HG02759 (cell line): ENCODE results near the gene CYP4A11.
"Not testable (repeated sequence)": the region's sequence is repeated elsewhere in the genome, so short reads cannot be mapped to it uniquely, and the experiment has no call there.

Source experiments
- ATAC-seq: cut with Tn5 transposase; IDR thresholded peaks from one replicate; pipeline ENCODE4 v1.9.1; 2021; ENCODE audit warnings: mild to moderate bottlenecking, moderate library complexity; ENCODE audit not compliant: unreplicated experiment

The CYP4A11 gene, protein sequence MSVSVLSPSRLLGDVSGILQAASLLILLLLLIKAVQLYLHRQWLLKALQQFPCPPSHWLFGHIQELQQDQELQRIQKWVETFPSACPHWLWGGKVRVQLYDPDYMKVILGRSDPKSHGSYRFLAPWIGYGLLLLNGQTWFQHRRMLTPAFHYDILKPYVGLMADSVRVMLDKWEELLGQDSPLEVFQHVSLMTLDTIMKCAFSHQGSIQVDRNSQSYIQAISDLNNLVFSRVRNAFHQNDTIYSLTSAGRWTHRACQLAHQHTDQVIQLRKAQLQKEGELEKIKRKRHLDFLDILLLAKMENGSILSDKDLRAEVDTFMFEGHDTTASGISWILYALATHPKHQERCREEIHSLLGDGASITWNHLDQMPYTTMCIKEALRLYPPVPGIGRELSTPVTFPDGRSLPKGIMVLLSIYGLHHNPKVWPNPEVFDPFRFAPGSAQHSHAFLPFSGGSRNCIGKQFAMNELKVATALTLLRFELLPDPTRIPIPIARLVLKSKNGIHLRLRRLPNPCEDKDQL

DNA sequence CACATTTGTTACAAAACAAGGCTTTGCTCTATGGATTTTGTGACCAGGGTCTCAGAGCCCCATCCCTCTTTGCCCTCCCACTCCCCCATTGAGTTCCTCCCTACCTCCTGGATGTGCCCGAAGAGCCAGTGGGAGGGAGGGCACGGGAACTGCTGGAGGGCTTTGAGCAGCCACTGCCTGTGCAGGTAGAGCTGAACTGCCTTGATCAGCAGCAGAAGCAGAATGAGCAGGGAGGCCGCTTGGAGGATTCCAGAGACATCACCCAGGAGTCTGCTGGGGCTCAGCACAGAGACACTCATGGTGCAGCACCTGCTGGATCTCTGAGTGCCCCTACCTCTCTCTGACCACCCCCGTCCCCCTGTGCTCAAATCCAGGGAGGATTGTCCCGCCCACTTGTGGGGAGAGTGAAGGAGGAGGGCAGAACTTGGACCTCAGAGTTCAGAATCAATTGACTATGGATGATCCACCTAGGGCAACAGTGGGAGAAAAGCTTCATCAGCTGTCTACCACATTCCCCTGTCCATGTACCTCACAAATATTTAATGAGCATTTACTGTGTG is at the start of gene CYP4A11:
TSS of gene CYP4A11 (minus strand) at position 342 of the 560 bp plus-strand sequence. CDS start at position 299, 43 bp downstream.
- no peak for ATAC-seq

- not testable (repeated sequence) for ATAC-seq
These were observed 49.3 kb upstream of the CYP4A11 start for GRCh38 chr1:46990541-46990940.

DNA sequence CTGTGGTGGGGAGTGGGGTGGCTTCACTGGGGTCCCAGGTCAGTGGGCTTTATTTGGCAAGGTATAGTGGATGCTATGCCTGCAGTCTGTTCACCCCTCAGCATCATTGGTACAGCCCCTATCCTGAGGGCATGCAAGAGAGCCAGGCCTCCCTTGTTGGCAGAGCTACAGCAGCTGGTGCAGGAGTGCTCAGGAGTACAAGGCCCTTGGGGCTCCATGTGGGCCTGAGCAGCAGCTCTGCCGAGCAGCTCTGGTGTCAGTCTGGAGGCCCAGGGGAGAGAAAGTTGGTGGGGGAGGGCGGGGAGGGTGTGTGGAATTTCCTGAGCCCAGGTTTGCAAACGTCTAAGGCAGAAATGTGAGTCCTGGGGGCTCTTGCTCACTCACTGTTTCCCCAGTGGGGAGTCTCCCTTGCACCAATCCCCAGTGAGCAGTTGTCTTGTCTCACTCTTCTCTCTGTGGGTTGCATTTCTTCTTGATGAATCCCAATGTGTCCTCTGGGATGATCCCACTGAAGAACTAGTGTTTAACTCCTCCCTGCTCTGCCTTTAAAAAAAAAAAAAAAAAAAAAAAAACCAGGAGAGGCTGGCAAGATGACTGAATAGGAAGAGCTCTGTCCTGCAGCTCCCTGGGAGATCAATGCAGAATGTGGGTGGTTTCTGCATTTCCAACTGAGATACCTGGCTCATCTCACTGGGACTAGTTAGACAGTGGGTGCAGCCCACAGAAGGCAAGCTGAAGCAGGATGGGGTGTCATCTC is 42.7 kb upstream of the CYP4A11 start:
- ATAC-seq, result no peak

DNA sequence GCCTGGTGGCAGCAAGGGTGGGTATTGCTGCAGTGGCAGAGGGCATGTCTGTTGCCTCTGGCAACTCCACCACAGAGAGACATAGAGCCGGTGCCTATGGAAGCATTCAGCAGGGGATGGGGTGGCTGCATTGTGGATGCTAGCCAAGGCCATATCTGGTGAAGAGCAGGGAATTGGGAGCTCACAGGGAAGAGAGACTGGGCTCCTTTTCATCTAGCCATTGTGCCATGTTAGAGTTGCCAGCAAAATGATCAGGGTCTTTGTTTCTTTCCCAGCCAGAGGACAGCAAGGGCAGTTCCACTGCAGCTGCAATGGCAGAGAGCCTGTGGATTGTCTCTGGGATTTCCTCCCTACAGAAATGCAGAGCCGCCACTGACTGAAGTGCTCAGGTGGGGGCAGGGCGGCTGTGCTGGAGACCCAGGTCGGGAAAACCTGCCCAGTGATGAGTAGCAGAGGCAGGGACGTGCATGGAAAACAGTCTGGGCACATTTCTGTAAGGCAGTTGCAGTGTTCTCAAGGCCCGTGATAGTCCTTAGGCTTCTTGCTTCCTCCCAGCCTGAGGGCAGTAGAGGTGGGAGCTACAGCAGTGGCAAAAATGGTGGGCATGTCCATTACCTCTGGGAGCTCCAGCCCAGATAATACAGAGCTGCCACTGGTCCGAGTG is 42.0 kb upstream of the CYP4A11 start:
- ATAC-seq, result no peak

DNA sequence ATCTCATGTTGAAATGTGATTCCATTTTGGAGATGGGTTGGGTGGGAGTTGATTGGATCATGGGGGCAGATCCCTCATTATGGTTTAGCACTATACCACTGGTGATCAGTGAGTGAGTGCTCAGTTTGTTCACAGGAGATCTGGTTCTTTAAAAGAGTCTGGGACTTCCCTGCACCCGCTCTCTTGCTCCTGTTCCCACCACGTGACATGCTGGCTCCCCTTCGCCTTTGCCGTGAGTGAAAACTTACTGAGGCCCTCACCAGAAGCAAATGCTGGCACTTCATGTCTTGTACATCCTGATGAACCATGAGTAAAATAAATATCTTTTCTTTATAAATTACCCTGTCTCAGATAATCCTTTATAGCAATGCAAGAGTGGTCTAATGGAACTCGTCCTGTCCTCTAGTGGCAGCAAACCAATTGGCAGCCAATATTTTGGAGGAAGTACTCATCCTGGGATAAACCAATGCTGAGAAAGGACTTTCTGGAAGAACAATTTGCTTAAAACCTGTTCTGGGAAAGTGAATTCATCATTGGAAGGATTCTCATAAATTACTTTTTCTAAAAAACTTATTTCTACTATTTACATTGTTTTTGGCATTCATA is 27.8 kb upstream of the CYP4A11 start:
- no peak for ATAC-seq

- ATAC-seq, result not testable (repeated sequence)
These were observed 21.0 kb upstream of the CYP4A11 start for GRCh38 chr1:46962272-46962671.

DNA sequence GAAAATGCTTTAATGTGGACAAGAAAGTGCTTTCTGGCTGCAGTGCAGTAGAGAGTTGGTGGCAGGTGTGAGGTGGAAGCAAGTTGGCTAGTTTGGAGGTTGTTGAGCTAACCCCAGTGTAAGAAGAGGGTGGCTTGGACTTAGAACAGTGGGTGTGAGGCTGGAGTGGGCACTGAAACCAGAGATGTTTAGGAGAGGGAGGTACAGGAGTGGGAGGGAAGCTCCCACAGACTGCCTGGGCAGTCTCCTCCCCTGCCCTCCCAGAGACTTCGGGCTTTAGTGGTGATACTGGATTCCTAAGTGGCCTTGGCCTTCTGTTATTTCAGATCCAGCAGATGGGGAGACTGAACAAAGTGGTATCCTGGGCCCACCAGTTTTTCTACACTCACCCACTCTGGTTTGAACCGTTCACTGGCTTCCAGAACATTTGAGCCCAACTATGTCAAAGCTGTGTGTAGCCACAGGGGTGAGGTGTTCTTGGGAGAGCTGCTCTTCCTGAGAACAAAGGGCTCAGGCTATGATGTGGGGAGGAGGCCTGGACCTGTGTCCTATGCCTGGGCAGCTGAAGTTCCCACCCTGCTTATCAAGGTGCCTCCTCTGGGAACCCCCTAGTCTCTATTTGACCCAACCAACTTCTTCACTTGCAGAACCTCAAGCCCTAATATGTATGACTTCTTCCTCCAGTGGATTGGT is 19.9 kb upstream of the CYP4A11 start:
- ATAC-seq, result no peak

GRCh38 chr1:46960250-46960649 is 19.0 kb upstream of the CYP4A11 start:
- ATAC-seq, result no peak

DNA sequence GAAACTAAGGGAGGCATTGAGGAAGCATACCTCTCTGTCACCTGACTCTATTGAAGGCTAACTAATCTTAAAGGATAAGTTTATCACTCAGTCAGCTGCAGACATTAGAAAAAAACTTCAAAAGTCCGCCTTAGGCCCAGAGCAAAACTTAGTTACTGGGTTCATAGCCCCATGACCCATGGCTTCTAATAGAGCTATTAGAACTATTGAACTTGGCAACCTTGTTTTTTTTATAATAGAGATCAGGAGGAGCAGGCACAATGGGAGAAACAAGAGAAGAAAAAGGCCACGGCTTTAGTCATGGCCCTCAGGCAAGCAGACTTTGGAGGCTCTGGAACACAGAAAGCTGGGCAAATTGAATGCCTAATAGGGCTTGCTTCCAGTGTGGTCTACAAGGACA is 13.8 kb upstream of the CYP4A11 start:
- ATAC-seq, result not testable (repeated sequence)

DNA sequence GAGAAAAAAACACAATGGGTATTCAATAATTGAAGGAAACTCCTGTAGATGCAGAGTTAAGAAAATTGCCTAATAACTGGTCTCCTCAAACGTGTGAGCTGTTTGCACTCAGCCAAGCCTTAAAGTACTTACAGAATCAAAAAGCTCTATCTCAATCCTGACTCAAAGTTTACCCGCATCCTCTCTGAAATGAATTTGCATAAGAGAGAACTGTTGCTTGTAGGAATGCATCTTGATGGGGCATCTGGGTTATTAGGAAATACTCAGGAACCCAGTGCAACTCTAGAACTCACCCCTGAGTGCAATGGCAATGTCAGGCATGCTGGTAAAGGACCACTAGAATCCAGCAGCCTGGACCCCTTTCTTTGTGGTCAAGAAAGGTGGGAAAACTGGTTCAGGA is 12.6 kb upstream of the CYP4A11 start:
- not testable (repeated sequence) for ATAC-seq

DNA sequence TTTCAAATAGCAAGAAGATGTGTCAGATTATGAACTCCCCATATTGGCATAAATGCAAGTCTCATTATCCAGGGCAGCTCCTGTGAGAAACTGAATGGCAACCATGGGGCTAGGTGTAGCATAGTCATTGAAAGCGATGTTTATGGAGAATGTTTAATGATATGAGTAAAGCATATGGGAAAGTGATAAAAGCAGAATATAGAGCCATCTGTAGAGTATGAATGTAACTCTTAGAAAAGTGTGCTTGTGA is 8.1 kb upstream of the CYP4A11 start:
- not testable (repeated sequence) for ATAC-seq

DNA sequence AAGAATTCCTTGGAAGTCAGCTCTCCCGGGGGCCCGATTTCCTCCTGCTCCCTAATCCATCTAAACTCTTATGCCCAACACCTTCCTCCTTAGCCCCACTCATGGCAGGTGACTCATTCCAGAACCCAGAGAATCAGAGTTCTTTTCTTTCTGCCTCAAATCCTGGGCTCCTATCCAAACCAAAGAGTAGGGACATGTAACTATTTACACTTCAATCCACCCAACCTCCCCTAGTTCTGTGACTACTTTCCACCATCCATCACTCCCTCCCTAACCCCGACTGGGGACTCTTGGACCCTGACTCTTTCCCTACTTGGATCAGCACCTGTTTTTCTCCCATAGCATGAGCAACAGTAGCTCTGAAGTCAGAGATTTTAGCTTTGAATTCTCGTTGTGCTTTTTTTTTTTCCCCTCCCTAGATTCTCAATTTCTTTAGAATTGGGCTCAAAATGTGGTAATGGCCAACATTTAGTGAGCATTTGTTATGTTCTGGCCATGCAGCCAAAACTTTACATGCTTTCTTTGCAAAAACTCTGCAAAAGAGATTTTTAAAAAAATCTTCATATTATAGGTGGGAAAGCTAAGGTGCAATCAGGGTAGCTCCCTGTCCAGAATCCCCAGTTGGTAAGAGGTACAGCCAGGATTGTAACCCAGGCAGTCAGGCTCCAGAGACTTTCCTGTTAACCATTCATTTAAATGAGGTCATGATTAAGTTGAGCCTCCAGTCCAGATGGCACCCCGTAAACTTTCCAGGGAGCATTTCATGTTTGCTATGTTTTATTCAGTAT is 7.5 kb upstream of the CYP4A11 start:
- no peak for ATAC-seq

DNA sequence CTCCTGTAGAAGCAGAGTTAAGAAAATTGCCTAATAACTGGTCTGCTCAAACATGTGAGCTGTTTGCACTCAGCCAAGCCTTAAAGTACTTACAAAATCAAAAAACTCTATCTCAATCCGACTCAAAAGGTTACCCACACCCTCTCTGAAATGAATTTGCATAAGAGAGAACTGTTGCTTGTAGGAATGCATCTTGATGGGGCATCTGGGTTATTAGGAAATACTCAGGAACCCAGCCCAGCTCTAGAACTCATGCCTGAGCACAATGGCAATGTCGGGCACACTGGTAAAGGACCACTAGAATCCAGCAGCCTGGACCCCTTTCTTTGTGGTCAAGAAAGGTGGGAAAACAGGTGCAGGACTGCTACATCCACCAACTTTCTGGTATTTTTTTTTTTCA is 6.4 kb upstream of the CYP4A11 start:
- not testable (repeated sequence) for ATAC-seq

GRCh38 chr1:46942086-46942485 is 810 bp upstream of the CYP4A11 start:
- ATAC-seq, result no peak

- ATAC-seq, result no peak
These were observed 969 bp downstream of the CYP4A11 start for GRCh38 chr1:46940307-46940706.

- ATAC-seq, result no peak
These were observed 4.0 kb downstream of the CYP4A11 start for GRCh38 chr1:46937270-46937669.

DNA sequence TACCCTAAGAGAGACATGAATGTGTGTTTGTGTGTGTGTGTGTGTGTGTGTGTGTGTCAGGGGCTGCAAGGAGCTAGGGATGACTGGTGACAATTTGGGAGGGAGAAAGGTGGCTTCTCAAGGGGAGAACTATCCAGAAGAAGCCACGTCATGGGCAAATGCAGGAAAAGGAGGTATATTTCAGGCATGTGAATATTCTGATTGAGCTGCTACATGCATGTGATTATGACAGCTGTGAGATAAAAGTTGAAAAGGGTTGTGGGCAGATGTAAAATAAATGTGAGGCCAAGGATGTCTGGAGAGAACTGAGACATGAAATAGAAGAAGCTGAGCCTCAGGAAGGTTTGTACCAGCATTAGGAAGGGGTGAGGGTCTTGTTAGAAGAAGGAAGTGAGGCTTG is 4.5 kb downstream of the CYP4A11 start:
- ATAC-seq, result no peak

DNA sequence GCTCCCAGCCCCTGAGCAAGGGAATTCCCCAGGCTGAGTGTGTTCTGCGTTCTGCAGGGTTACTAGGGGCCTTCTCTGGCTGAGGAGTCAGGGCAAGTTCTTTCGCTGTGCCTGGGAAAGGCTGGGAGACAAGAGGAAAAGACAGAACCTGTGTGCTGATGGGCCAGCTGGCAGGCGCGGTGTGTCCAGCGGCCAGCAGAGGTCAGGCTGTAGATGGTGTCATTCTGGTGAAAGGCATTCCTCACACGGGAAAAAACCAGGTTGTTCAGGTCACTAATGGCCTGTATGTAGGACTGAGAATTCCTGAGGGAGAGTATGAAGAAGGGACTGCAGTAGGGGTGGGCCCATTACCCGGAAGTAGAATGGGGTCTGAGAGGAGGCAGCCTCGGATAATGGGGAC is 6.4 kb downstream of the CYP4A11 start:
- not testable (repeated sequence) for ATAC-seq

- not testable (repeated sequence) for ATAC-seq
These were observed 9.3 kb downstream of the CYP4A11 start for GRCh38 chr1:46932020-46932419.
